WERI-Rb-1 (cell line): ENCODE results near the gene MAGI2.

Experiments
- DNase-seq: peaks from one replicate; pipeline ENCODE4 v3.0.0-alpha.2; 2020
- H3K27ac ChIP-seq: fragments of 250-450 bp; sonication (Bioruptor Pico); 2 replicates; pipeline ENCODE4 v1.5.1; 2020; ENCODE audit warnings: mild to moderate bottlenecking, moderate library complexity
- H3K27me3 ChIP-seq: fragments of 250-450 bp; sonication (Bioruptor Pico); 2 replicates; pipeline ENCODE4 v1.5.1; 2021; ENCODE audit warnings: mild to moderate bottlenecking, low read depth, moderate library complexity; ENCODE audit not compliant: insufficient read depth, severe bottlenecking
- H3K36me3 ChIP-seq: fragments of 250-450 bp; sonication (Bioruptor Pico); 2 replicates; pipeline ENCODE4 v1.5.1; 2020; ENCODE audit warnings: mild to moderate bottlenecking, moderate library complexity
- H3K4me3 ChIP-seq: 2 replicates; pipeline ENCODE4 v1.5.1; 2011; ENCODE audit warnings: low read depth, mild to moderate bottlenecking, control low read depth, low read length
- H3K9me3 ChIP-seq: fragments of 250-450 bp; sonication (Bioruptor Pico); 2 replicates; pipeline ENCODE4 v1.5.1; 2021; ENCODE audit warnings: mild to moderate bottlenecking, moderate library complexity; ENCODE audit not compliant: severe bottlenecking
- CTCF ChIP-seq: IDR thresholded peaks from 2 replicates; pipeline ENCODE4 v1.5.1; 2011; ENCODE audit warnings: low read depth, mild to moderate bottlenecking, control low read depth, inconsistent platforms, low read length

Gene MAGI2

DNA sequence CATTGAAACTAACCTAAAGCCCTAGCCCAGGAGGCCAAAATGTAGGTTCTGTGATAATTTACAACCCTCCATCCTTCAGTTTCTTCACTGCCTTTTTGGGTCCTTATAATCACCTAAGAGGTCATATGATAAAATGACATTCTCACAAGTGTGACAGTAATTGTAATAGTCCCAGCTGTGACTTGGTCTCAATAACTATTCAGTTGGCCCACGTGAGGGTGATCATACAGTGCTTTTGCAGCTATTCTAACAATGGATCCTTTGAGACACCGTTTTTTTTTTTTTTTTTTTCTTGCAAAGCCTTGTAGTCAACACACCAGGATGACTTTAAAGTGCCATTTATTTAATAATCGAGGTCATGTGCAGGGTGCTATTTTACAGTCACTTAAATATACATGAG is 894.9 kb downstream of the MAGI2 start:
- no peak for DNase-seq
- no peak overlapping the region for H3K27ac ChIP-seq
- no peaks in the 10 kb centered on the region for H3K27me3 ChIP-seq
- no peak for TF ChIP-seq CTCF
- H3K4me3 ChIP-seq, result no peak overlapping the region
- no peaks in the 10 kb centered on the region for H3K36me3 ChIP-seq
- H3K9me3 ChIP-seq, result no peaks in the 10 kb centered on the region

- no peak for TF ChIP-seq CTCF
- no peaks in the 10 kb centered on the region for H3K36me3 ChIP-seq
- no peak overlapping the region for H3K4me3 ChIP-seq
- DNase-seq, result no peak
- H3K9me3 ChIP-seq, result no peaks in the 10 kb centered on the region
- H3K27ac ChIP-seq, result no peak overlapping the region
- no peaks in the 10 kb centered on the region for H3K27me3 ChIP-seq
Observed at GRCh38 chr7:78543976-78544375, 909.5 kb downstream of the MAGI2 start.

DNA sequence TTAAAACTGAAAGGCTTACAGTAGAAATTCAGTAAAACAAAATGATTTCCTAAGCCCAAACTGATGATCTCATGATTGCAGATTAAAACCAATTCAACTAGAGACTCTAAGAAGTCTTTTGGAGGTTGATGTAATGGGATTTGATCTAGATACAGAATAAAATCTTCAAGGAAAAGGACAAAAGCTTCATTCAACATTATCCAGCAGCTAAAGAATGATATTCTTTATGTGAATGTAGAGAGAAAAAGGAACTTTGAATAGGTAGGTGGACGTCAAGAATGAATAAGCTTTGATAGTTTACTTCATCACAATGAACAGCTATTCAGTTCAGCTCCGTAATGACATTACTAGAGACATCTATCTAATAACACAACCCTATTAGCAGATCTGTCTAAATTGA is 910.5 kb downstream of the MAGI2 start:
- TF ChIP-seq CTCF, result no peak
- Histone ChIP-seq H3K27ac (no peak overlapping the region), H3K4me3 (no peak overlapping the region), H3K36me3 (no peaks in the 10 kb centered on the region), H3K9me3 (no peaks in the 10 kb centered on the region), H3K27me3 (no peaks in the 10 kb centered on the region)
- DNase-seq, result no peak

GRCh38 chr7:78542541-78542940 is 910.9 kb downstream of the MAGI2 start:
- Histone ChIP-seq H3K27me3 (no peaks in the 10 kb centered on the region), H3K27ac (no peak overlapping the region), H3K4me3 (no peak overlapping the region), H3K9me3 (no peaks in the 10 kb centered on the region), H3K36me3 (no peaks in the 10 kb centered on the region)
- no peak for DNase-seq
- TF ChIP-seq CTCF, result no peak

- no peaks in the 10 kb centered on the region for H3K27me3 ChIP-seq
- H3K9me3 ChIP-seq, result no peaks in the 10 kb centered on the region
- H3K27ac ChIP-seq, result no peak overlapping the region
- DNase-seq, result no peak
- TF ChIP-seq CTCF, result no peak
- no peak overlapping the region for H3K4me3 ChIP-seq
- no peaks in the 10 kb centered on the region for H3K36me3 ChIP-seq
Observed at GRCh38 chr7:78539825-78540224, 913.6 kb downstream of the MAGI2 start.

DNA sequence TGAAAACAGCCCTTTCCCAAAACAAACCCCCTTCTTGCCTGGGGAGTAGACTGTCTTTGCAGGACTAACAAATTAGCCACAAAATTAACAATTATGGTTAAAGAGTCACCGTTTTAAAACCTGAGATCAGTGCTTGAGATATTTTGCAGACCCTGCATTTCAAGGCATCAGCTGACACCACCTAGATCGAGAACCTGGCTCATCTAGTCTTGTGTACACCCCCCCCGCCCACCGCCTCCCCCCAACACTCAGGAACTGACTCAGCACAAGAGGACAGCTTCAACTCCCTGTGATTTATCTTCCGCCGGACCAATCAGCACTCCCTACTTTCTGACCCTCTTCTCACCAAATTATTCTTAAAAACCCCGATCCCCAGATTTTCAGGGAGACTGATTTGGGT is 917.8 kb downstream of the MAGI2 start:
- H3K27ac ChIP-seq, result no peak overlapping the region
- TF ChIP-seq CTCF, result no peak

More for the DNA sequence above, 917.8 kb downstream of the MAGI2 start:
- Histone ChIP-seq H3K4me3 (no peak overlapping the region), H3K36me3 (no peaks in the 10 kb centered on the region), H3K27me3 (no peaks in the 10 kb centered on the region), H3K9me3 (no peaks in the 10 kb centered on the region)
- no peak for DNase-seq
